Osteoblast (primary cell): ENCODE measurements around the gene HIPK4. TPM values are rescaled to one million over a fixed set of nuclear protein-coding genes. Genes with fewer than 3 reads are reported as not detected.
A peak's percentile ranks its signal among the peaks of the same experiment; 100 is the strongest.

ENCODE experiments used
- DNase-seq: peaks from one replicate; pipeline ENCODE4 v3.0.0; 2011; ENCODE audit warnings: low spot score, mixed read lengths; ENCODE audit not compliant: insufficient read length; ENCODE audit errors: missing footprints
- H2AFZ ChIP-seq: 2 replicates; pipeline ENCODE4 v1.6.0; 2011; ENCODE audit warnings: mild to moderate bottlenecking, low read length
- H3K27ac ChIP-seq: 2 replicates; pipeline ENCODE4 v1.5.1; 2011; ENCODE audit warnings: mild to moderate bottlenecking, low read depth, low read length, moderate library complexity
- H3K27me3 ChIP-seq: 2 replicates; pipeline ENCODE4 v1.6.0; 2012; ENCODE audit warnings: mild to moderate bottlenecking, control low read depth, inconsistent platforms, low read length, moderate library complexity; ENCODE audit not compliant: insufficient read depth
- H3K36me3 ChIP-seq: 2 replicates; pipeline ENCODE4 v1.5.1; 2011; ENCODE audit warnings: mild to moderate bottlenecking, low read length, control low read depth, moderate library complexity; ENCODE audit not compliant: insufficient read depth
- H3K4me1 ChIP-seq: 2 replicates; pipeline ENCODE4 v1.5.1; 2011; ENCODE audit warnings: mild to moderate bottlenecking, low read length, control low read depth, moderate library complexity; ENCODE audit not compliant: insufficient read depth
- H3K4me2 ChIP-seq: 2 replicates; pipeline ENCODE4 v1.6.0; 2011; ENCODE audit warnings: mild to moderate bottlenecking, low read length; ENCODE audit not compliant: insufficient read depth
- H3K4me3 ChIP-seq: fragments of 200-600 bp; sonication (generic); 3 replicates; pipeline ENCODE4 v1.5.1; 2012; ENCODE audit warnings: mild to moderate bottlenecking, low read length, inconsistent platforms; ENCODE audit not compliant: insufficient read depth
- H3K79me2 ChIP-seq: 2 replicates; pipeline ENCODE4 v1.6.0; 2012; ENCODE audit warnings: mild to moderate bottlenecking, low read length, control low read depth, inconsistent platforms; ENCODE audit not compliant: insufficient read depth
- H3K9me3 ChIP-seq: 2 replicates; pipeline ENCODE4 v1.5.1; 2011; ENCODE audit warnings: low read depth, low read length, control low read depth
- H4K20me1 ChIP-seq: 2 replicates; pipeline ENCODE4 v1.6.0; 2012; ENCODE audit warnings: mild to moderate bottlenecking, low read length, control low read depth; ENCODE audit not compliant: insufficient read depth
- CTCF ChIP-seq: IDR thresholded peaks from 2 replicates; pipeline ENCODE4 v1.5.1; 2011; ENCODE audit warnings: mild to moderate bottlenecking, low read depth, low read length, moderate library complexity; ENCODE audit errors: extremely low read depth
- total RNA-seq: library from RNA; depleted of rRNA; stranded (reverse); fragments of >200 nt; gene quantifications from 2 replicates; pipeline ENCODE4 v1.2.3, GENCODE V29; 2012

The HIPK4 gene
- total RNA-seq, 1 donor, result 0.36 TPM

GRCh38 chr19:40415768-40416167 is 25.8 kb upstream of the HIPK4 start:
- peak; percentile 54 for DNase-seq
- no peaks in the 10 kb centered on the region for H3K9me3 ChIP-seq
- H3K27me3 ChIP-seq, result no peaks in the 10 kb centered on the region
- no peaks in the 10 kb centered on the region for H4K20me1 ChIP-seq
- no peaks in the 10 kb centered on the region for H3K36me3 ChIP-seq
- H3K4me3 ChIP-seq, result no peak overlapping the region
- no peak for TF ChIP-seq CTCF
- H2AFZ ChIP-seq, result no peak overlapping the region
- no peak overlapping the region for H3K4me2 ChIP-seq
- peaks cover 7% of the 10 kb centered on the region for H3K4me1 ChIP-seq
- no peak overlapping the region for H3K27ac ChIP-seq
- no peaks in the 10 kb centered on the region for H3K79me2 ChIP-seq

GRCh38 chr19:40414542-40415535 is 24.9 kb upstream of the HIPK4 start:
- Histone ChIP-seq H3K9me3 (no peaks in the 10 kb centered on the region), H3K36me3 (no peaks in the 10 kb centered on the region), H3K27me3 (no peaks in the 10 kb centered on the region), H3K79me2 (no peaks in the 10 kb centered on the region), H3K4me3 (no peak overlapping the region), H3K27ac (no peak overlapping the region), H4K20me1 (no peaks in the 10 kb centered on the region), H3K4me2 (no peak overlapping the region), H3K4me1 (peaks cover 7% of the 10 kb centered on the region), H2AFZ (peak overlapping the region; percentile 23)
- no peak for TF ChIP-seq CTCF
- peak; percentile 48 for DNase-seq

- Histone ChIP-seq H3K27me3 (no peaks in the 10 kb centered on the region), H3K9me3 (no peaks in the 10 kb centered on the region), H3K79me2 (no peaks in the 10 kb centered on the region), H3K36me3 (no peaks in the 10 kb centered on the region), H3K4me1 (peaks cover 7% of the 10 kb centered on the region), H3K4me2 (no peak within 1 kb of the TSS), H2AFZ (no peak within 1 kb of the TSS), H4K20me1 (no peaks in the 10 kb centered on the region), H3K4me3 (no peak within 1 kb of the TSS), H3K27ac (no peak within 1 kb of the TSS)
- TF ChIP-seq CTCF, result no peak
- DNase-seq, result peak; percentile 67
These were observed 23.4 kb upstream of the HIPK4 start, which contains the start of gene PRX for GRCh38 chr19:40413291-40413845. Gene PRX (minus strand): TSS chr19:40413378. CDS start chr19:40407932, 5,446 bp downstream.

GRCh38 chr19:40412866-40413265 is 22.9 kb upstream of the HIPK4 start:
- Histone ChIP-seq H3K36me3 (no peaks in the 10 kb centered on the region), H3K4me3 (no peak overlapping the region), H3K4me2 (no peak overlapping the region), H3K79me2 (no peaks in the 10 kb centered on the region), H3K27ac (no peak overlapping the region), H2AFZ (no peak overlapping the region), H3K27me3 (no peaks in the 10 kb centered on the region), H3K9me3 (no peaks in the 10 kb centered on the region), H3K4me1 (peaks cover 7% of the 10 kb centered on the region), H4K20me1 (no peaks in the 10 kb centered on the region)
- TF ChIP-seq CTCF, result no peak
- DNase-seq, result no peak
